DND-41 (cell line): ENCODE measurements around the gene CCSAP.

Source experiments
- ATAC-seq: fragments of 200-7000 bp; cut with Tn5 transposase; 3 replicates; pipeline ENCODE4 v1.9.1; 2021; ENCODE audit warnings: low read depth; ENCODE audit not compliant: insufficient read depth
- DNase-seq: peaks from one replicate; pipeline ENCODE4 v3.0.0-alpha.2; 2020
- H2AFZ ChIP-seq: 2 replicates; pipeline ENCODE4 v1.6.0; 2012; ENCODE audit warnings: low read depth, low read length
- H3K27ac ChIP-seq: 2 replicates; pipeline ENCODE4 v1.5.1; 2012; ENCODE audit warnings: low read length, inconsistent platforms
- H3K27me3 ChIP-seq: fragments of 200-600 bp; sonication (generic); 2 replicates; pipeline ENCODE4 v1.6.0; 2012; ENCODE audit warnings: low read length, mild to moderate bottlenecking, inconsistent platforms; ENCODE audit not compliant: insufficient read depth, poor library complexity
- H3K36me3 ChIP-seq: 2 replicates; pipeline ENCODE4 v1.5.1; 2012; ENCODE audit warnings: low read length, inconsistent platforms; ENCODE audit not compliant: insufficient read depth
- H3K4me1 ChIP-seq: 2 replicates; pipeline ENCODE4 v1.5.1; 2012; ENCODE audit warnings: mild to moderate bottlenecking, low read length; ENCODE audit not compliant: insufficient read depth
- H3K4me2 ChIP-seq: 2 replicates; pipeline ENCODE4 v1.6.0; 2012; ENCODE audit warnings: mild to moderate bottlenecking, moderate library complexity, low read length, inconsistent platforms; ENCODE audit not compliant: insufficient read depth
- H3K4me3 ChIP-seq, 2 experiments: fragments of 200-600 bp in 1 of 2; shearing (Covaris generic) in 1 of 2; 2 replicates each; pipeline ENCODE4 v1.5.1; 2012 to 2016; ENCODE audit warnings: inconsistent platforms in 2 of 2, low read length in 2 of 2, mild to moderate bottlenecking in 2 of 2, low read depth in 1 of 2, moderate library complexity in 1 of 2
- H3K79me2 ChIP-seq: 2 replicates; pipeline ENCODE4 v1.6.0; 2012; ENCODE audit warnings: low read length, inconsistent platforms; ENCODE audit not compliant: insufficient read depth
- H3K9ac ChIP-seq: 2 replicates; pipeline ENCODE4 v1.6.0; 2012; ENCODE audit warnings: low read depth, mild to moderate bottlenecking, inconsistent platforms, low read length, moderate library complexity
- H3K9me3 ChIP-seq: 2 replicates; pipeline ENCODE4 v1.5.1; 2012; ENCODE audit warnings: low read length, moderate library complexity, mild to moderate bottlenecking, inconsistent platforms; ENCODE audit not compliant: insufficient read depth, severe bottlenecking
- H4K20me1 ChIP-seq: 2 replicates; pipeline ENCODE4 v1.6.0; 2012; ENCODE audit warnings: low read length; ENCODE audit not compliant: insufficient read depth
- CTCF ChIP-seq: IDR thresholded peaks from 2 replicates; pipeline ENCODE4 v1.5.1; 2012; ENCODE audit warnings: borderline replicate concordance, low read length, moderate library complexity, mild to moderate bottlenecking; ENCODE audit not compliant: poor library complexity, severe bottlenecking; ENCODE audit errors: extremely low read depth
- EZH2 ChIP-seq: IDR thresholded peaks from 3 replicates; pipeline ENCODE4 v1.6.1; 2012; ENCODE audit warnings: borderline replicate concordance, low read depth, mild to moderate bottlenecking, moderate library complexity, low read length, inconsistent platforms; ENCODE audit not compliant: severe bottlenecking

Gene CCSAP

DNA sequence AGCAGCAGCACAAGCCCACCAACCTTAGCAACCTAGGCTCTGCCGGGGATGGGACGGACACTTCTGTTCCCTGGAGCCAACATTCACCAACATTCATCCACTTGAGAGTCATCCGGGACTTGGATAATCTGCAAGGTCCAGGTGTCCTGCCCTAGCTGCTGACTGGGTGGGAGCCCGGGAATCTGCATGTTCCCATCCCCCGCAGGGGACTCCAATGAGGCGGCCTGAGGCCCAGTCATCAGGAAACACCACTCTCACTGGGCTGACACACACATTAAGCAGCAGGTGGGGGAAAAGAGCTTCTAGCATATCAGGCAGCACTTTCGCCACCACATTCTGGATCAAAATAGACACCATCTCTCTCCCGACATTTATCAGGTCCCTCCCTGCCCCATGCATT is 38.4 kb upstream of the CCSAP start:
- H3K27me3 ChIP-seq: peaks cover 8% of the 10 kb centered on the region
- no peaks in the 10 kb centered on the region for H3K36me3 ChIP-seq
- H3K79me2 ChIP-seq: no peaks in the 10 kb centered on the region
- TF ChIP-seq CTCF: no peak
- no peak for TF ChIP-seq EZH2
- H3K27ac ChIP-seq: no peak overlapping the region
- no peak overlapping the region for H3K4me3 ChIP-seq
- ATAC-seq: no peak
- DNase-seq: no peak
- no peak overlapping the region for H3K4me2 ChIP-seq
- no peaks in the 10 kb centered on the region for H4K20me1 ChIP-seq
- H2AFZ ChIP-seq: no peak overlapping the region
- no peaks in the 10 kb centered on the region for H3K4me1 ChIP-seq
- no peak overlapping the region for H3K9ac ChIP-seq
- no peaks in the 10 kb centered on the region for H3K9me3 ChIP-seq

DNA sequence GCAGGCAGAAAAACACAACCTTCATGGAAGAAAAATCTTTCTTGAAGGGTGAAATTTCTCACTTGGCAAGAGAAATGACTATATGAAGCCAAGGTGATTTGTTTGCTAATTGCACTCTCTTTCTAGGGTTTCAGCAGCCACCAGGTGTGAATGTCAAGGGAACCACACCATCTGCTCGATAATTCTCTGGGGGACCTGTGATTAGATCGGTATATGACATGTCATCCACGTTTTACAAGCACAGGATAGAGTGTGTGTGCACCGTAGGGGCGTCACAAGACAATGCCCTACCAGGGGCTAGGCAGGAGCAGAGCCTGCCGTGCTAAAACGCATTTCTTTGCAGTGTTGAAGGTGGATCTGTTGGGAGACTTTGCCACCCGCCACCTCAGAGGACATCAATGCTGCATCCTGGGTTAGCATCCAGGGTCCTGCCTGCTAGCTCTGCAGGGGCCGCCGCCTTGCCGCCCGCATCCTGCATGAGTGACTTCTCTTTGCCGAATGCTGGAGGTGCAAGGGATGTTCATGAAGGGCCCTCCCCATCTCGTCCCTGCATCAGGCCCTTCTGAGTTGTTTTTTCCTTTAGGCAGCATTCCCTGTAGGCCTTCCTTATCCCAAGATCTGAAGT is 37.8 kb upstream of the CCSAP start:
- Histone ChIP-seq H4K20me1 (no peaks in the 10 kb centered on the region), H3K9ac (no peak overlapping the region), H3K27ac (no peak overlapping the region), H3K4me1 (no peaks in the 10 kb centered on the region), H3K4me3 (no peak overlapping the region), H3K9me3 (no peaks in the 10 kb centered on the region), H3K36me3 (no peaks in the 10 kb centered on the region), H3K27me3 (peaks cover 8% of the 10 kb centered on the region), H2AFZ (no peak overlapping the region), H3K4me2 (no peak overlapping the region), H3K79me2 (no peaks in the 10 kb centered on the region)
- ATAC-seq: no peak
- DNase-seq: no peak
- TF ChIP-seq EZH2: no peak
- no peak for TF ChIP-seq CTCF

GRCh38 chr1:229379846-229380245 is 37.0 kb upstream of the CCSAP start:
- Histone ChIP-seq H3K4me1 (no peaks in the 10 kb centered on the region), H3K79me2 (no peaks in the 10 kb centered on the region), H3K9me3 (no peaks in the 10 kb centered on the region), H3K4me2 (no peak overlapping the region), H3K4me3 (no peak overlapping the region), H3K27me3 (peaks cover 8% of the 10 kb centered on the region), H3K36me3 (no peaks in the 10 kb centered on the region), H3K27ac (no peak overlapping the region), H2AFZ (no peak overlapping the region), H4K20me1 (no peaks in the 10 kb centered on the region), H3K9ac (no peak overlapping the region)
- DNase-seq (no peak), ATAC-seq (no peak)
- no peak for TF ChIP-seq CTCF
- TF ChIP-seq EZH2: no peak
